Measurements from ENCODE around the gene ICE2.
A peak's percentile ranks its signal among the peaks of the same experiment; 100 is the strongest.

ICE2 gene, protein sequence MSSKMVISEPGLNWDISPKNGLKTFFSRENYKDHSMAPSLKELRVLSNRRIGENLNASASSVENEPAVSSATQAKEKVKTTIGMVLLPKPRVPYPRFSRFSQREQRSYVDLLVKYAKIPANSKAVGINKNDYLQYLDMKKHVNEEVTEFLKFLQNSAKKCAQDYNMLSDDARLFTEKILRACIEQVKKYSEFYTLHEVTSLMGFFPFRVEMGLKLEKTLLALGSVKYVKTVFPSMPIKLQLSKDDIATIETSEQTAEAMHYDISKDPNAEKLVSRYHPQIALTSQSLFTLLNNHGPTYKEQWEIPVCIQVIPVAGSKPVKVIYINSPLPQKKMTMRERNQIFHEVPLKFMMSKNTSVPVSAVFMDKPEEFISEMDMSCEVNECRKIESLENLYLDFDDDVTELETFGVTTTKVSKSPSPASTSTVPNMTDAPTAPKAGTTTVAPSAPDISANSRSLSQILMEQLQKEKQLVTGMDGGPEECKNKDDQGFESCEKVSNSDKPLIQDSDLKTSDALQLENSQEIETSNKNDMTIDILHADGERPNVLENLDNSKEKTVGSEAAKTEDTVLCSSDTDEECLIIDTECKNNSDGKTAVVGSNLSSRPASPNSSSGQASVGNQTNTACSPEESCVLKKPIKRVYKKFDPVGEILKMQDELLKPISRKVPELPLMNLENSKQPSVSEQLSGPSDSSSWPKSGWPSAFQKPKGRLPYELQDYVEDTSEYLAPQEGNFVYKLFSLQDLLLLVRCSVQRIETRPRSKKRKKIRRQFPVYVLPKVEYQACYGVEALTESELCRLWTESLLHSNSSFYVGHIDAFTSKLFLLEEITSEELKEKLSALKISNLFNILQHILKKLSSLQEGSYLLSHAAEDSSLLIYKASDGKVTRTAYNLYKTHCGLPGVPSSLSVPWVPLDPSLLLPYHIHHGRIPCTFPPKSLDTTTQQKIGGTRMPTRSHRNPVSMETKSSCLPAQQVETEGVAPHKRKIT

DNA sequence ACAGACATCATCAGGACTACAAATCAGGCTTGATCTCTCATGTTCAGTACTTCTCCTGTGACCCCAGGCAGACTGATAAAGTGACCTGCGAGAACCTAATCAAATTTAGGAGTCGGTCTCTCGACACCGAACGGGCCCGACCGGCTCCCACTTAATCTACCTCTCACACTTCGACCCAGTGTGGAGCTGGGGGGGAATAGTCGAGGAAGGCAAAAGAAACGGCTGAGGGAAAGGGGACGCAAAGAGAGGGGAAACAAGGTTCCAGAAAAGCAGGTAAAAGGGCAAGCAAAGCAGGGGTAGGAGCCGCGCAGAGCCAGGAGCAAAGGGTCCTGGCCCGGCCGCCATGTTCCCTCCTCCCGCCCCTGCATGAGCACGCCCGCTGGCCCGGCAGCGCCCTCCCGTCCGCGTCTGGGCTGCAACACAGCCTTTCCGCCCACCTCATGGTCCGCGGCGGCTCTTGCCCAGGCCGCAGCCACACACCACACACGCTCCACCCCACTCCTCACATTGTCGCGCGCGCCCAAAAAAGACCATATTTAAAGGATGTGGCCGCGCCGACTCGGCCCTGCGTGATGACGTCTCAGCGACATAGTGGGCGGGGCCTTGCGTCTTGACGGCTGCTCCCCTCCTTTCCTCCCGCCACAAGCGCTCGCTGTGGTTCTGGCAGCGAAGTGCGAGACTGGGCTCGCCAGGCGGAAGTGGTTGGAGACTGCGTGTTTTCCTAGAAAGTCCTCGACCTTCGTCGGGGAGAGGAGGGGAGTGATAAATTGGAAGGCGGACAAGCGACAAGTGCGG lies at the start of gene ICE2:
ICE2 (minus strand) TSS at position 577 of the 795 bp plus-strand sequence. CDS start 1,165 bp downstream, outside the sequence.
- peak; percentile 98 for DNase-seq

DNA sequence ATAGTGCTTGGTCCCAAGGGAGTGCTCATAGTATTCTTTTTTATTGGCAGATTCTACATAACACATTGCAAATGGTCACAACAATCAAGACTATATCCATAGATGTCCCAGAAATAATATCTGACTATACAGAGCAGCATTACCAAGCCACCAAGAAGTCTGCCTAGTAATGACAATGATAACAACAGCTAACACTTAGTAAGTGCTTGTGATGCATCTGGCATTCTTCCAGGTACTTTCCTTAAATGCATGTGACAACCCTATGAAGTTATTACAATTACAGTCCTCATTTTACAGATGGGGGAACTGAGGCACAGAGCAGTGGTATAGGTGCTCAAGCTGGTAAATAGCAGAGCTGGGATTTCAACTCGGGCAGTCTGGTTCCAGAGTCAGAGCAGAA lies 49.6 kb upstream of the ICE2 start:
- peak; percentile 68 for DNase-seq

DNA sequence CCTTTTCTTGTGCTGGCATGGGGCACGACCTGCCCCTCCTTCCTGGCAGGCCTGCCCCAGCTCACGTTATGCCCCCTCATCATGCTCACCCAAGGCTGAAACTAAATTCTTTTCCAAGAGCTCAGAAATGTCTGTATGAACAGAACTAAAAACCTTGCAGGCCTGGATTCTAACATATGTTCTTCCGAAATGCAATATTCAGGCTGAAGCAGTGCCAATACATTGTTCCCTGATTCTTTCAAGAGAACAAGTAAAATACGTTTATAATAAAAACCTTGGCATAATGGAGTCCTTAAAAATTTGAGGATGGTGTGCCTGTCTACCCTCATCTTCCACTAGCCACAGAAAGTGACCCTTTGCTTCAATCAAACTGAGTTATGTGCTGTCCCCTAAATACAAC lies 48.5 kb upstream of the ICE2 start:
- DNase-seq = no peak

DNA sequence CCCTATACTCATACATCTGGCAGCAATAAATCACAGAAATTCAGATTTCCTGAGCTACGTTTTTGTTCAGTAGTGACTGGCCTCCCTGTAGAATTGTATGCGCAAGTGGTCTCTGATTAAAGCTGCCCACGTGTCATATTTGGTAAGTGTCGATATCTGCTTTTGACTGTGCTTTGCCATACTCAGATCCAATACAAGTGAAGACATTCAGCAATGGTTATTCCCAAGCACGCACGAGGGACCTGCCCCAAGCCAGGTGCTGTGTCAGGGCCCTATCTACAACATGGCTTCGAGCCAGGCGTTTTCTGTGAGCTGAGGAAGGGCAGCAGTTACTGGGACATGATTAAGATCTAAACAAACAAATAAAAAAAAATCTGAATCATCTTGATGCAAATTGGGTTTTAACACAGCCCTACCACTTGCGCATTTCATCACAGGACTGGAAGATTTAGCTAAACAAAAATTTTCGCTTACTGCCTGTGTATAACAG lies 47.2 kb upstream of the ICE2 start:
- no peak for DNase-seq

DNA sequence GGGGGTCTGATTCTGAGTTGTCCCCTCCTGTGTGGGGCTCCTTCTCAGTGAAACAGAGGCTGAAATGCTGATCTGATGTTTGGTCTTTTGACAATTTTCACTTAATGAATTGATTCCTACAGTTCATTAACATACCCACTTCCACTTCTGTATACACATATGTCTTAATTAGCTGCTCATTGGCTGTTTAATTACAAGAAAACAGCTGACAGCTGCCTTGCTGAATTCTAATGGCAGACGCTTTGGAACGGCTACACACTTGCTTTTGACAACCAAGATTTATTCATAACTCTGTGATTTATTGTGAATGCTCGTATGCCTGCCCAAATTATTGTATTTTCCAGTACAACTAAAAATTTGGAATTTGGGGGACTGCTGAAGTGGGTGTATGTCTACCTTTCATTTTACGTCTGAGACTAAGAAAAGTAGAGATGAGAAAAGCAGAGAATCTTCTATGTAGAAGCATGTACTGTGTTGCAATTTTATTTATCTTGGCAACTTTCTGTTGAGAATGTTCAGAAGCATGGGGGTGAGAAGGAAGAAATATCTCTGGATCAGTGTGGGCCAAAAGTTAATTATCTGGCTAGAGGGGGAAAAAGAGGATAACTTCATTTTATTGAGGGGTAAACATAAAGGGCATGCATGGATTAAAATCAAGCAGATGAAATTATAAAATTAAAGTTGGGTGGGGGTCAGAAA lies 46.5 kb upstream of the ICE2 start:
- DNase-seq = no peak

DNA sequence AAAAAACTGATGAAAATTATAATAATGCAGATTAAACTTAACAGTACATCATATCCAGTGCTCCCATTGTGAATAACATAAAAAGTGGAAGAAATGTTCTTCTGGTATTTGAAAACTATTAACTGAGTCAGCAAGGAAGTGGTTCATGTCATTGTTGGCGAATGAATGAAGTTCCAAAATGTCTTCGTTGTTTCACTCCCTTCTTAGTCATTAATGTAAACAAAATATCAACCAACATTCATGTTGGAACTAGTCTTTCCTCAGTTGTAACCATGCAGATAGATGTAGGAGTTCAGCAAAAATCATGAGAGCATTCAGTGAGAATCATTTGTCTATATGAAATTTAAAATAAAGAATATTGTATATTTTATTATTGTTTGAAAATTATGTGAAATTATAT lies 44.1 kb upstream of the ICE2 start:
- DNase-seq = no peak

DNA sequence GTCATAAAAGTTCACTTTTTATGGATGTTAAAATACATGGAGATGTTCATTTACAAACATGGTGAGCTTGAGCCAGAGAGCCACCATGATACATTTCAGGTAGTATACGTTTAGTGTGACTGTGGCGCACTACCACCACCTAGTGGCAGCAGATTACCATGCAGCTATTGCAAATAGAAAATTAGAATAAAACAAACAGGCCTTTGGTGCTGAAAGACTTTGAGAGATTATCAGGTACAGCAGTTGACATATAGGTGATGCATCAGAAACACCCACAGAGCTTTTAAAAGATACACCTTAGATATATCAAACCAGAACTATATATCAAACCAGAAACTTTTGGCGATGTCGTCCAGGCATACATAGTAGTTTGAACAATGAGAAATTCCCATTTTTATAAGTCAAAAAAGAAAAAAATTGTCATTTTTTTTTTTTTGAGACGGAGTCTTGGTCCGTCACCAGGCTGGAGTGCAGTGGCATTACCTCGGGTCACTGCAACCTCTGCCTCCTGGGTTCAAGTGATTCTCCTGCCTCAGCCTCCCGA lies 42.0 kb upstream of the ICE2 start:
- peak; percentile 79 for DNase-seq

DNA sequence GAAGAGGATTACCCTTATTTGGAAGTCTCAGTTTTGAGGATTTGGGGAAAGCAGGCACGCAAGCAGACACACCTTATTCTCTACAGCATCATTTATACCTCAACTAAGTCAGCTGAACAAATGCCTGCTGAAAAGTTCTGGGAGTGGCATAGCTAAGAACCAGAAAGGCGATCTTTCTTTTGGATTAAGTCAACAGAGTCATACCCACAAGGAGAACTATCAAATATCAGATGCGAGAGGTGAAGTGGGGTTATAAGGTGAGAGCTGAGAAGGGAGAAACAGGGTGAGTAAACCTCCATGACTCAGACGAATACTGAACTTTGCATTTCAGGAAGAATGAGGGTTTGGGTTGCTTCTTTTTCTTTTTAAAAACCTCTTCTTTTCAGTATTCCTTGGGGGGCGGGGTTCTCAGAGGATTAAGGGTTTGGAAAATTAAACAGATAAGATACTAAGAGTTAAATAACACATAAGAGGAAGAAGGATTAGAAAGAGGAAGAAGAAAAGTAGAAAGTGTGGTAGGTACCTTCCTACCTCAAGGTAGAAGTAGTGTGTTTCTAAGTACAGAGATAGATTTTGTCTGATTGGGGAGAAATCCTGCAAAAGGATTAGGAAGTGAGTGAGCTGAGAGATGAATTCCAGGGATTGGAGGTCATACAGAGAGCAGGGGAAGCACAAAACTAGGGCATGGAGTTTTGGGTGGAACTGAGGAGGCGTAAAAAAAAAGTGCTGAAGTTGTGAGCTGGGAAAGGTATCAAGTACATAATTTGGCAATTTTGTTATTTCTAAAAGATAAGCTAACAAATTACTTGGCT lies 41.3 kb upstream of the ICE2 start:
- DNase-seq = no peak

DNA sequence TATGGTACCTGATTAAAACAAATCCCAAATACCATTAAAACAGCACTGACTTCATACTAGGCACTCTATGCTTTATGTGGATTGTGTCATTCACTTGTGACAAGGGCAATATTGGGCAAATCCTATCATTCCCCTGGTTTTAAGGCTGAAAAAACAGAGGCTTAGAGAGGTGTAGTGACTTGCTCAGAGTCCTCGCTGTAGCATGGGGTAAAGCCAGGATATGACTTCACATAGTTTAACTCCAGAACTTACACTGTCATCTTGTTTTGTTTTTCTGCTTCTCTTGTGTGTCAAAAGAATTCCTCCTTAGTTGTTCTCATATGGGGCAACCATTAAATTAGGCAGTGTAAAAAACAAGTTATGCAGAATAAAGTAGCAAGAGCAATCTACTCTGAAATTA lies 40.3 kb upstream of the ICE2 start:
- no peak for DNase-seq

DNA sequence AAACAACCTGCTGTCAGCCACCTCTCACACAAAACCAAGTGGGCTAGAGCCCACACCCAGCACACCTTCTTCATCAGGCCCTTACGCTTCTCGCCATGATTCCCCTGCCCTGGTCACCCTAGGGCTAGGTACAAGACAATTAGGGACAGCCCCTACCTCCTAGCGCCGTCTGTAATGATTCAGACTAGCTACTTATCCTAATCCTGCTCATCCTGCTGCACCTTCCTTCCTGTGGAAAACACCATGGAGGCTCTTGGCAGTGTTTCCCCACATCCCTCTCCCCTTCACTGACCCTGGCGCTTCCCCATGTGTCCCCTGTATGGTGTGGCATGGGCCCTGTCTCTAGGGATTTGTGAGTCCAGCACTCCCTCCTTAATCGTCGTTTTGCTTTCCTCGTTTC lies 39.6 kb upstream of the ICE2 start:
- DNase-seq = no peak

DNA sequence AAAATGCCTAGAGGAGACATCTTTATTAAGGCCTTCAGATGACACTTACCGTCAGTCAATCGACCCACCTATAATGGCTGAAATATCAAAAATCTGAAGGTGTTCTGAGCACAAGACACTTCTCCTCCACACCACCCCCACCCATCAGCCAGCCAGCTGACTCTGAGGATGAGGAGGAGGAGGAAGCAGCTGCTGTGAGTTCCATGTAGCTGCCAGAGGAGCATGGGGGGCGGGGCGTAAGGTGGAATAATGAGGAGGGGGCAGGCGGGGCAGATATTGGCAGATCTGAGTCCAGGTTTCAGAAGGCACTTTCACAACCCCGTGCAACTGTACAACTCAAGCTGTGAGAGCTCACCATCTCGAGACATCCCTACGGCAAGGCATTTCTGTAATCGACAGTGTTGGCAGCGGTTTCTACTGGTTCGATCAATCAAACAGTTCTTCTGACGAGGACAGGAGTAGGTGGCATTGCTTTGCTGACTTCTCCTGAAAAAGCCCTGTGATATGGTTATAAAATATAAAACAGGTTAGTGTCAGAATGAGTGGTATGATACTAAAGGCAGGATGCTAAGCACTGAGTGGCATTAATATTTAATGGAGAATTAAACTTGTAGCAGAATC lies 35.4 kb upstream of the ICE2 start:
- no peak for DNase-seq

DNA sequence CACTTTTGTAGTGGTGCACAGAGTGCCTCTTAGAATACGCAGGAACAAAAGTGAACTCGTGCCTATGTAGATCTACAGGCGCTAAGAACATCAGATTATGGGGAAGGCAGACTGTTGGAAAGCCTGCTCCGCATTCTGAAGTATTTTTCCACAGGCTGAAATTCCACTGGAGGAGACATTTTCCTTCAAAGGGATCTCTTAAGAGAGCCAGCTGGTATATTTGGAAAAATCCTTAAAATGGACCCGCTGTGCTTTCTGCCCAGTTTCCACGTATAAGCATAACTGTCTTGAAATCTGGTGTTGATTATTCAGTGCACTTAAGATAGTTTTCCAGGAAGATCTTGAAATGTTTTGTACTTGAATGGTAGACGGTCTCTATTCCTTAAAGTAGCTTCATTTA lies 34.7 kb upstream of the ICE2 start:
- no peak for DNase-seq

DNA sequence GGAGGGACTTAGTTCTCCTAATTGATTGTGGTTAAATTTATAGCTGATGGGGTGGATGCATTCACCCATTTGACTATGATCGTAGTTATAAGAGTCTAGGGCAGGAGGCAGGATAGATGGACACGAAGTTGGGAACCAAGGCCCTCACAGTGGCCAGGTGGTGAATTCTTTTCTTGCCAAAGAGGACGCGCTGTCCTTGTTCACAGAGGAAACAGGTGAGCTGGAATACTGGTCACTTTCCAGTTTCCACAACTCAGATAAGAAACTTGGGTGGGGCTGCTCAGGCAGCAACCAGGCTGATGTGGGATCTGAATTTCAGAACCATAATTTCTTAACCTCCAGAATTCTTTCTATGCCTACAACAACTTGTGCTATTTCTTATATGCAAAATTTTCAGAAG lies 34.0 kb upstream of the ICE2 start:
- DNase-seq = no peak

DNA sequence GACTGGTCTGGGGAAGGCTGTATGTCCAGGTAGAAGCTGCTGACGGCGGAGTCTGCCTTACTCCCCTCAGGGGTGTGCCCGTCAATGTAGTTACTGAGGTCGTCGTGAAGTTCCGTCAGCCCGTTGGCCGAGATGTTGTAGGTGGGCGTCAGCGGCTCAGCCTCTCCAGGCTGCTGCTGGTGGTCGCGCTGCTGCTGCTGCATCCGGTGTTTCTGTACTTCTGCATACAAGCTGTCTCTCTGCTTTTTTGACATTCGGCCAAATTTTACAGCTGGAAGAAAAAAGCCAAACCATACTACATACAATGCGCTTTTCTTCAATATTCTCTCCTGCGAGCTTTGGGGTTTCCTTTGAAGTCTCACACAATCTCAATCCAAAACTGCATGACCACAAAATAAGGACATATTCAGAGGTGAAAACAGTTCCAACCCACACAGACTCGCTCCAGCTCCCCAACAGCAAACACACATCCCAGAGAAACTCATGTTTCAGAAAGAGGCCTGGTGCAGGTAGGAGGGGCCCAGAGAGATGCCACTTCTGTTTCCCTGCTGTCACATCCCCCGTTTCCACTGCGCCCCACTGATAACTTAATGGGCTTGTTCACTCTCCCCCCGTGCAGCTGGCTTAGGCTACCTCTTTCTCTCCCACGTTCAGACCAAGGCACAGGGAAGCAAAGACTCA lies 32.5 kb upstream of the ICE2 start:
- DNase-seq = no peak

DNA sequence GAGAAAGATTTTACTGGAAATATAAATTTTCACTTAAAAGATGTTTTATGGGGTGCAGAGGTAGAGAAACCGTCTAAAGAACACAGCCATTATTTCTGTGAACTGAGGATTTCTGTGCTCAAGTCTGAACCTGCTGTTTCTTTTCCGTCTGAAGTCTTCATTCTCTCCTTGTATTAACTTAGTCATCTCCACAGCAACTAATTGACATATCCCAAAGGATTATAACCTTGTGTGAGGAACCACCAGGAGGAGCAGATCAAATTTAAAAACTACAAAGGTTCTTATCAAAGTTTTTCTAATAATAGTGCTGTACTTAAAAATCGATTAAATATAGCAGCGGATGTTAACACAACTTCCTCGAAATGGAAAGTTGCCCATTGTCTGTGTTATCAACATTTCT lies 31.1 kb upstream of the ICE2 start:
- DNase-seq = no peak

DNA sequence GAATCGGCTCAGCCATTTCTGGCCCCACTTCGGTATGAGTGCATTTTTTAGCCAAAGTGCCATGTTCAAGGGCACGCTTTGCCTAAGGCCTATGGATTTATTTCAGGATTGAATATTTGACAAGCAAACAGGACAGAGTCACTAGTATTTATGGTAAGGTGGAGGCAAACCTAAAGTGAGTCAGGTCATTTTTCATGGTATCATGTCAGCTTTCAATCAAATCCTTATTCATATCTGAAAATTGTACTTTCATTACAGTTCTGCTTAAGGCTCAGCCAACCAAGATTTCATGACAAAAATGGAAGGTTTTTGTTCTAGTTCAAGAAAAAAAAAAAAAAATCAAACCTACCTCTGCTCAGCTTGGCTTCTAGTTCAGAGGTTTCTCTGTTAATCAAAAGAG lies 30.5 kb upstream of the ICE2 start:
- DNase-seq = no peak

DNA sequence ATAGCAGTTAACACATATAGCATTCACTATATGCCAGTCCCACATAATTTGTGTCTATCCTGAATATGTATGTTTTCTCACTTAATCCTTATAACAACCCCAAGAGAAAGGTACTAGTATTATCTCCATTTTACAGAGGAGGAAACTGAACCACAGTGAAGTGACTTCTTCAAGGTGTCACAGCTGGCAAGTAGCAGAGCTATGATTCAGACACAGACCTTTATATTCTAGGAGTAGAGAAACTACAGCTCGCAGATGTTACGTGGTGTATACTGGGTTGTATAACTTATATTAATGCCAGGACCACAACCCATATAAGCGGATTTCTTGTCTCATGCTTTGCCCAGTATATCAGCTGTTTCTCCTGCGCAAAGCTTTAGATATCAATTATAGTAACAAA lies 29.5 kb upstream of the ICE2 start:
- no peak for DNase-seq

DNA sequence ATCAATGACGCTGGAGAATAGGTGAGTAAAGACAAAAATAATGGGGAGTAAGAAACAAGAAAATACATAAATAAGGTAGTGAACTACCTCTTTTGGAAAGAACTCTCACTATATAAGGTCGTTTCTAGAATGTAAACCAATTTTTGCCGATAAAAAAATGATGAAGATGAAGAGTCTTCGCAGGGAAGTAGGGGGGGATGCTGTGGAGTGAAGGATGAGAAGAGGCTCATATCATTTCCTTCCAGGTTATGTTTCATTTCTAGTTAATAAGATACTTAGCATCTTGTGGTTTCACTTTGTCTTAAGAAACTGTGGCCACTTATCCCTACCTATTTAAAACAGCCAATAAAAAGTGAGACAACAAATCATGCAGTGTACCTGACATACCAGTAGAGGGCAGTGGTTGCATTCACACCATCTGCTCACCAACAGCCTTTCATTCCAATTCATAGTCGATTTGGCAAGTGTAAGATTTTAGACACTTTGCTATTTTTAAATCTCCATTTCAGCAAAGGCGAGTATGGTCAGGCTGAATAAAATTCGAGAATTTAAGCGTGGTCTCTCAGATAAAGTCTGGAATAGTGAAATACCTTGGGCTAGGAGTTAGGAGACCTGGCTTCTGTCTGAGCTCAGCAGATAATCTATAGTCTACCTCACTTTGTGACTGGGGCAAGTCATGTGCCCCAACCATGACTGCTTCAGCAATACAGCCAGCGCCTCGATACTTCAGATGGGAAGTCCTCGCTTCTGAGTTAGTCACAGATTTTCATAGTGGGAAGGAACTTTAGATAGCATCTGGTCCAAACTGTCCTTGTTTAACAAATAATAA lies 28.9 kb upstream of the ICE2 start:
- peak; percentile 79 for DNase-seq

DNA sequence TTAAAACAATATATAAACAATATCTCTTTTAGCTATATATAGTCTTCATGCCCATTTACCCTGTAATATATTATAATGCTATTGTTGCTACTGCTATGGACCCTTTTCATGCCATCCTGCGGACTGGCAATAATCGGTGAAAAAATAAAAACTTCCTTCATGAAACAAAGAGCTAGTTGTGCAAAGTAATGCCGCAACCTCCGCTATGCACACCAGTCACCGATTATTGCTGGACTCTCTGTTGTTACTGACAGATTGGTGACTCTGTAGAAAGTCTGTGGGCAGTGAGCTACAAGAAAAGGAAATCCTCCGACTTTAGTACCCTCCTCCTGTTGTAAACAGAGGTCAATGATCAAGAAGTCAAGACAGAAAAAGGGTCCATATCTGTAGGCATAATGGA lies 17.9 kb upstream of the ICE2 start:
- DNase-seq = no peak

Data from hematopoietic multipotent progenitor cell treated with erythropoietin and hydrocortisone succinate and interleukin-3 and kit ligand, for 6 days (in vitro differentiated cells).